Neuron (in vitro differentiated cells): ENCODE results near the gene SUGP1.
"Not testable (repeated sequence)": the region's sequence is repeated elsewhere in the genome, so short reads cannot be mapped to it uniquely, and the experiment has no call there.

Experiments
- H2AFZ ChIP-seq: one replicate; pipeline ENCODE4 v1.6.1; 2013; ENCODE audit warnings: low read depth, mild to moderate bottlenecking, inconsistent platforms, low read length, moderate library complexity
- H3K27me3 ChIP-seq: one replicate; pipeline ENCODE4 v1.6.1; 2013; ENCODE audit warnings: low read length; ENCODE audit not compliant: insufficient read depth
- H3K36me3 ChIP-seq: one replicate; pipeline ENCODE4 v1.6.1; 2013; ENCODE audit warnings: low read length; ENCODE audit not compliant: insufficient read depth
- H3K4me1 ChIP-seq: one replicate; pipeline ENCODE4 v1.6.1; 2013; ENCODE audit warnings: low read length; ENCODE audit not compliant: insufficient read depth
- H3K4me3 ChIP-seq: 2 replicates; pipeline ENCODE4 v1.5.1; 2013; ENCODE audit warnings: mild to moderate bottlenecking, low read length, moderate library complexity
- H3K9me3 ChIP-seq: one replicate; pipeline ENCODE4 v1.6.1; 2013; ENCODE audit warnings: low read length

The SUGP1 gene

GRCh38 chr19:19261350-19262189, 58.7 kb downstream of the SUGP1 start:
- H3K4me1 ChIP-seq, result peaks cover 14% of the 10 kb centered on the region
- peak overlapping the region; percentile 65 for H2AFZ ChIP-seq
- H3K27me3 ChIP-seq, result peaks cover 12% of the 10 kb centered on the region
- no peaks in the 10 kb centered on the region for H3K36me3 ChIP-seq
- H3K4me3 ChIP-seq, result peak overlapping the region; percentile 31
- H3K9me3 ChIP-seq, result peaks cover 8% of the 10 kb centered on the region

- H2AFZ ChIP-seq, result no peak overlapping the region
Measured at GRCh38 chr19:19260417-19261214, 59.7 kb downstream of the SUGP1 start.

GRCh38 chr19:19259741-19260140, 60.6 kb downstream of the SUGP1 start:
- H3K9me3 ChIP-seq, result peaks cover 8% of the 10 kb centered on the region
- H2AFZ ChIP-seq, result no peak overlapping the region
- H3K4me1 ChIP-seq, result peaks cover 25% of the 10 kb centered on the region
- no peak overlapping the region for H3K4me3 ChIP-seq
- peaks cover 12% of the 10 kb centered on the region for H3K27me3 ChIP-seq
- no peaks in the 10 kb centered on the region for H3K36me3 ChIP-seq

More at GRCh38 chr19:19260417-19261214, 59.7 kb downstream of the SUGP1 start:
- H3K4me1 ChIP-seq, result peaks cover 23% of the 10 kb centered on the region
- no peak overlapping the region for H3K4me3 ChIP-seq
- H3K27me3 ChIP-seq, result peaks cover 12% of the 10 kb centered on the region
- no peaks in the 10 kb centered on the region for H3K36me3 ChIP-seq
- peaks cover 8% of the 10 kb centered on the region for H3K9me3 ChIP-seq

- peaks cover 8% of the 10 kb centered on the region for H3K9me3 ChIP-seq
- H2AFZ ChIP-seq, result no peak overlapping the region
- no peak overlapping the region for H3K4me3 ChIP-seq
- peaks cover 25% of the 10 kb centered on the region for H3K4me1 ChIP-seq
- no peaks in the 10 kb centered on the region for H3K36me3 ChIP-seq
- peaks cover 12% of the 10 kb centered on the region for H3K27me3 ChIP-seq
Measured at GRCh38 chr19:19258589-19259338, 61.5 kb downstream of the SUGP1 start.

DNA sequence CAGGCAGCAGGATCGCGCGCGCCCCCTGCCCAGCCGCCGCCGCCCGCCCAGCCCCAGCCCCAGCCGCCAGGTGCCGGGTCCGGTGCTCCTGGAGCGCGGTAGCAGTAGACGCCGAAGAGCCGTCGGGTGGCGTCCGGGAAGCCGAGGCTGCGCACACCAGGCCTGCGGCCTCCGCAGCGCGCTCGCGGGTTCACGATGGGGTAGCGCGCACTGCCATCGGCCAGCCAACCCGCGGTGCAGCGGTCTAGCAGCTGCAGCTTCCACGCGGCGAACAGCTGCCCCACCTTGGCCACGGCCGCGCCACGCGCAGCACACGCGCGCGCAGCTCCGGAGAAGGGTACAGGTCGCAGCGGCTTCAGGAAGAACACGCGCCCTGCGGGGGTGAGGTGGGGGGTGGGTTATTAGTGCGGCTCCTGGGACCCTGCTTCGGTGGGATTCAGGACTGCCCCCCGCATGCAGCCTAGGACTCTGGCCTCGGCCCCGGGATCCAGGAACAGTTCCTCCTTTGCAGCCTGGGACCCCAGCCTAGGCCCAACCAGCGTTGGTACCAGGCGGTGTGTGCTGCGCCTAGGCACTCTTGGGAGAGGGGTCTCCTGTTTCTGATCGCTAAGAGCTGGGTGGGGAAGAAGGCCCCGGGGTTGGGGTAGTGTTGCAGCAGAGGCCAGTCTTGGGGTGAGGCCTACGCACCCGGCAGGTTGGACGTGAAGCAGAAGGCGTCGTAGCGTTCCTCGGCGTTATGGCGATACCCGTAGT, 62.3 kb downstream of the SUGP1 start:
- H3K4me3 ChIP-seq, result no peak overlapping the region
- peaks cover 25% of the 10 kb centered on the region for H3K4me1 ChIP-seq
- no peaks in the 10 kb centered on the region for H3K36me3 ChIP-seq
- H3K27me3 ChIP-seq, result peaks cover 10% of the 10 kb centered on the region
- H2AFZ ChIP-seq, result no peak overlapping the region
- peaks cover 8% of the 10 kb centered on the region for H3K9me3 ChIP-seq

GRCh38 chr19:19257137-19257536, 63.2 kb downstream of the SUGP1 start:
- Histone ChIP-seq H2AFZ (no peak overlapping the region), H3K9me3 (peaks cover 8% of the 10 kb centered on the region), H3K4me1 (peaks cover 22% of the 10 kb centered on the region), H3K4me3 (no peak overlapping the region), H3K36me3 (no peaks in the 10 kb centered on the region), H3K27me3 (peaks cover 3% of the 10 kb centered on the region)

DNA sequence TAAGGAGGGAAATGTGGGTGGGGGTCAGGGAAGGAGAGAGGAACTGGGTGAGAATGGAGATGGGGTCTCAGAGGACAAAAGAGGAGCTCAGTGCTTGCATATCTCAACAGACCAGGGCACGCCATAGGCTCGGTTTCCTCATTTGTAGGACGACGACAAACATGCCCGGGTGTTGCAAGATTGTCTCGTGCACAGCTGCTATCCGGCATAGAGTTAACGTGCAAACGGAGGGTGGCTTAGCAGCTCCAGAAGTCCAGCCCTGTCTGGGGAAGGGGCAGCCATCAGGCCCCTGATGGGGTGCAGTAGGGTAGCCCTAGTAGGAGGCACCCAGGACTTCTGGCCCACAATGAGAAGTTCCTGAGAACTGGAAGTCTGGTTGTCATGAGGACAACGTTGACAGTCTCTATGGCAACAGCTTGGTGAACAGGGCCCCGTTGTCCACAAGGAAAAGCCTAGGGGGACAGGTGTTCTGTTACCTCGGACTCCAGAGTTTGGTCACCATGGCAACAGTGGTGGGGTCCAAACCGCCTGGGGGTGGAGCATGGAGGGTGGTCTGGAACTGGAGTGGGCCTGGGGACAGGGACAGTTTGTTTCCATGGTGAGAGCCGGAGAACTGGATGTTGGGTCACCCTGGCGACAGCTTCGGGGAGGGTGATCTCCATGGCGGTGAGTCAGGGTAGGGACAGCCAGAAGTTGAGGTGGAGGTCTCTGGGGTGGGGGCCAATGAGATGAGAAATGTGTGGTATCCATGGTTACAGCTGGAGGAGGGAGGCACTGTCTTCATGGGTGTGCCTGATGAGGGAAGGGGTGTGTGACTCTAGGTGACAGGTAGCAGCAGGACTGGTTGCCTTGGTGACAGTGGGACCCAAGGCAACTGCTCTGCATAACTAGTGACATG, 64.0 kb downstream of the SUGP1 start:
- Histone ChIP-seq H2AFZ (no peak overlapping the region), H3K4me3 (no peak overlapping the region), H3K9me3 (peaks cover 8% of the 10 kb centered on the region), H3K36me3 (peaks cover 2% of the 10 kb centered on the region), H3K27me3 (no peaks in the 10 kb centered on the region), H3K4me1 (peaks cover 18% of the 10 kb centered on the region)

GRCh38 chr19:19253409-19253808, 66.9 kb downstream of the SUGP1 start:
- H3K4me3 ChIP-seq, H3K9me3 ChIP-seq, H2AFZ ChIP-seq, H3K27me3 ChIP-seq: not testable (repeated sequence)
- peaks cover 18% of the 10 kb centered on the region for H3K4me1 ChIP-seq
- H3K36me3 ChIP-seq, result peaks cover 30% of the 10 kb centered on the region

- no peaks in the 10 kb centered on the region for H3K27me3 ChIP-seq
- H2AFZ ChIP-seq, result no peak overlapping the region
- H3K36me3 ChIP-seq, result peaks cover 41% of the 10 kb centered on the region
- no peaks in the 10 kb centered on the region for H3K4me1 ChIP-seq
- no peaks in the 10 kb centered on the region for H3K9me3 ChIP-seq
- no peak overlapping the region for H3K4me3 ChIP-seq
Measured at GRCh38 chr19:19250196-19250801, 70.0 kb downstream of the SUGP1 start.

DNA sequence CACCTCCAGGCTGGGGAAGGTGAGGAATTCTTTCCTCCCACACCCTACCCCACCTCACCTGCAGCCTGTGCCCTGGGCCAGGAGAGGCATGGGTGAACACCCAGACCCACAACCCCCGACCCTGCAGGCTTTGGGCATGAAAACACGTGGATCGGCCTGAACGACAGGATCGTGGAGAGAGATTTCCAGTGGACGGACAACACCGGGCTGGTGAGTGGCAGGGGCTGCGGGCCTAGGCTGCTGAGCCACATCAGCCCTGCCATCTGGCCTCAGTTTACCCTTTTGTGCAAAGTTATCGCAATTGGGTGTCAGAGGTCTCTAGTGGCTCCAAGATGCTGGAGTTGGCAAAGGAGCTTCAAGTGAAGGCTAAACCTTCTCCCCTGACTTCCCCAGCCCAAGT, 79.8 kb downstream of the SUGP1 start:
- no peaks in the 10 kb centered on the region for H3K27me3 ChIP-seq
- H2AFZ ChIP-seq, result no peak overlapping the region
- H3K4me1 ChIP-seq, result no peaks in the 10 kb centered on the region
- peaks cover 46% of the 10 kb centered on the region for H3K36me3 ChIP-seq
- H3K9me3 ChIP-seq, result peaks cover 8% of the 10 kb centered on the region
- H3K4me3 ChIP-seq, result no peak overlapping the region

DNA sequence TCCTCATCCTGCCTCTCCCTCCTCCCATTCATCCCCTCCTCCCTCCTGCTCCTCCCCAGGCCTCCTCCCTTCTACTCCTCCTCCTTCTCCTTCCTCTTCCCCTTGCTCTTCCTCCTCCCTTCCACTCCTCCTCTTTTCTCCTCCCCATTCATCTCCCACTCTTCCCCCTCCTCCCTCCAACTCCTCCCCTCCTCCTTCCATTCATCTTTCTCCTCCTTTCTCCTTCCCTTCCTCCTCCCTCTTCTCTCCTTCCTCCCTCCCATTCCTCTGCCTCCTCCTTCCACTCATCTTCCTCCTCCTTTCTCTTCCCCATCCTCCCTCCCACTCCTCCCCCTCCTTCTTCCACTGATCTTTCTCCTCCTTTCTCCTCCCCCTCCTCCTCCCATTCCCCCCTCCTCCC, 80.6 kb downstream of the SUGP1 start:
- no peaks in the 10 kb centered on the region for H3K27me3 ChIP-seq
- no peak overlapping the region for H2AFZ ChIP-seq
- peaks cover 45% of the 10 kb centered on the region for H3K36me3 ChIP-seq
- H3K4me1 ChIP-seq, result no peaks in the 10 kb centered on the region
- no peak overlapping the region for H3K4me3 ChIP-seq
- peaks cover 12% of the 10 kb centered on the region for H3K9me3 ChIP-seq
